Naive B cell (primary cell): Measurements from ENCODE around the gene LYPD8. TPM values are rescaled to one million over a fixed set of nuclear protein-coding genes. Genes with fewer than 3 reads are reported as not detected.

Experiments
- ATAC-seq, 2 donors: fragments of 150-1000 bp; cut with Tn5 transposase; 2 replicates each; pipeline ENCODE4 v1.10.0; 2021; ENCODE audit warnings: low read depth in 2 of 2, mild to moderate bottlenecking in 2 of 2, moderate library complexity in 2 of 2
- DNase-seq: peaks from one replicate; pipeline ENCODE4 v3.0.0; 2022
- H3K27ac Mint-ChIP-seq, 6 donors: one replicate each; pipeline ENCODE4 v1.8.0; 2020 to 2022; ENCODE audit warnings: mild to moderate bottlenecking in 6 of 6, mixed read lengths in 6 of 6, moderate library complexity in 5 of 6, inconsistent platforms in 2 of 6
- H3K27me3 Mint-ChIP-seq, 3 donors: one replicate each; pipeline ENCODE4 v1.8.0; 2021 to 2022; ENCODE audit warnings: mixed read lengths in 3 of 3, mild to moderate bottlenecking in 1 of 3
- H3K36me3 Mint-ChIP-seq, 2 donors: one replicate each; pipeline ENCODE4 v1.8.0; 2020 to 2022; ENCODE audit warnings: mixed read lengths in 2 of 2, inconsistent platforms in 1 of 2, mild to moderate bottlenecking in 1 of 2
- H3K4me1 Mint-ChIP-seq, 3 donors: one replicate each; pipeline ENCODE4 v1.8.0; 2020 to 2022; ENCODE audit warnings: mixed read lengths in 3 of 3, inconsistent platforms in 1 of 3, mild to moderate bottlenecking in 1 of 3, moderate library complexity in 1 of 3
- H3K4me3 Mint-ChIP-seq, 8 donors: one replicate each; pipeline ENCODE4 v1.8.0; 2020 to 2022; ENCODE audit warnings: mild to moderate bottlenecking in 8 of 8, mixed read lengths in 8 of 8, moderate library complexity in 8 of 8, inconsistent platforms in 2 of 8
- H3K9me3 Mint-ChIP-seq, 7 donors: one replicate each; pipeline ENCODE4 v1.8.0; 2020 to 2022; ENCODE audit warnings: mixed read lengths in 7 of 7, mild to moderate bottlenecking in 5 of 7, inconsistent platforms in 2 of 7, moderate library complexity in 1 of 7
- polyA plus RNA-seq, 6 donors: library from polyadenylated mRNA; unstranded; fragments of 300-500 nt; fragmentation: Illumina TruSeq; gene quantifications; one replicate each; pipeline ENCODE4 v1.2.3, GENCODE V29; 2021; ENCODE audit warnings: low read depth in 6 of 6

LYPD8 gene
- polyA plus RNA-seq, 6 donors from 2014 or later, result 0.39 TPM; not detected in 5

GRCh38 chr1:248788327-248788726 lies 32.8 kb upstream of the LYPD8 start:
- no peaks in the 10 kb centered on the region for H3K27me3 Mint-ChIP-seq
- peaks cover 44 to 78% (median 55%) of the 10 kb centered on the region in 3 donors for H3K4me1 Mint-ChIP-seq
- peak overlapping the region in 1 of 8 donors; percentile 16 for H3K4me3 Mint-ChIP-seq
- DNase-seq, result no peak
- no peaks in the 10 kb centered on the region for H3K36me3 Mint-ChIP-seq
- no peak for ATAC-seq
- peak overlapping the region in 3 of 6 donors; percentile 12 to 65 (median 49) for H3K27ac Mint-ChIP-seq
- H3K9me3 Mint-ChIP-seq, result peaks cover 0 to 7% (median 0%) of the 10 kb centered on the region in 7 donors

- peaks cover 43 to 78% (median 55%) of the 10 kb centered on the region in 3 donors for H3K4me1 Mint-ChIP-seq
These were observed 31.9 kb upstream of the LYPD8 start for GRCh38 chr1:248787430-248787829.

GRCh38 chr1:248786156-248786555 lies 30.6 kb upstream of the LYPD8 start:
- no peaks in the 10 kb centered on the region for H3K36me3 Mint-ChIP-seq
- peaks cover 0 to 6% (median 3%) of the 10 kb centered on the region in 7 donors for H3K9me3 Mint-ChIP-seq
- peak; percentile 52 to 63 for ATAC-seq
- H3K27ac Mint-ChIP-seq, result peak overlapping the region in 3 of 6 donors; percentile 32 to 60 (median 41)
- no peak for DNase-seq
- H3K27me3 Mint-ChIP-seq, result no peaks in the 10 kb centered on the region
- peaks cover 47 to 74% (median 56%) of the 10 kb centered on the region in 3 donors for H3K4me1 Mint-ChIP-seq
- no peak overlapping the region for H3K4me3 Mint-ChIP-seq

More at GRCh38 chr1:248787430-248787829, 31.9 kb upstream of the LYPD8 start:
- DNase-seq (no peak), ATAC-seq (no peak)
- Mint-ChIP-seq H3K27me3 (no peaks in the 10 kb centered on the region), H3K4me3 (no peak overlapping the region), H3K9me3 (peaks cover 0 to 2% (median 0%) of the 10 kb centered on the region in 7 donors), H3K36me3 (no peaks in the 10 kb centered on the region), H3K27ac (peak overlapping the region in 2 of 6 donors; percentile 51 to 80)

- Mint-ChIP-seq H3K4me1 (peaks cover 35 to 57% (median 55%) of the 10 kb centered on the region in 3 donors), H3K27ac (peak overlapping the region in 4 of 6 donors; percentile 58 to 77 (median 76)), H3K27me3 (peaks cover 0 to 3% (median 0%) of the 10 kb centered on the region in 3 donors), H3K4me3 (peak overlapping the region in 1 of 8 donors; percentile 70), H3K9me3 (peaks cover 3 to 8% (median 6%) of the 10 kb centered on the region in 7 donors), H3K36me3 (no peaks in the 10 kb centered on the region)
- no peak for DNase-seq
- ATAC-seq, result peak in 1 of 2 donors; percentile 30
These were observed 27.8 kb upstream of the LYPD8 start for GRCh38 chr1:248783367-248783766.

- Mint-ChIP-seq H3K27me3 (peaks cover 0 to 3% (median 0%) of the 10 kb centered on the region in 3 donors), H3K9me3 (peaks cover 3 to 13% (median 6%) of the 10 kb centered on the region in 7 donors), H3K27ac (peak overlapping the region in 3 of 6 donors; percentile 25 to 86 (median 77)), H3K4me1 (peaks cover 35 to 55% (median 53%) of the 10 kb centered on the region in 3 donors), H3K36me3 (peaks cover 0 to 5% of the 10 kb centered on the region in 2 donors), H3K4me3 (no peak overlapping the region)
- no peak for ATAC-seq
- no peak for DNase-seq
These were observed 27.0 kb upstream of the LYPD8 start for GRCh38 chr1:248782416-248783141.

GRCh38 chr1:248779350-248779749 lies 23.8 kb upstream of the LYPD8 start:
- peaks cover 20 to 31% (median 28%) of the 10 kb centered on the region in 3 donors for H3K4me1 Mint-ChIP-seq
- DNase-seq, result no peak
- H3K27me3 Mint-ChIP-seq, result peaks cover 0 to 9% (median 3%) of the 10 kb centered on the region in 3 donors
- peaks cover 8 to 33% (median 17%) of the 10 kb centered on the region in 7 donors for H3K9me3 Mint-ChIP-seq
- H3K27ac Mint-ChIP-seq, result peak overlapping the region in 1 of 6 donors; percentile 33
- no peak for ATAC-seq
- H3K4me3 Mint-ChIP-seq, result no peak overlapping the region
- peaks cover 14% of the 10 kb centered on the region in 2 donors for H3K36me3 Mint-ChIP-seq

GRCh38 chr1:248778906-248779305 lies 23.3 kb upstream of the LYPD8 start:
- H3K27ac Mint-ChIP-seq, result no peak overlapping the region
- peaks cover 8 to 33% (median 17%) of the 10 kb centered on the region in 7 donors for H3K9me3 Mint-ChIP-seq
- peaks cover 0 to 9% (median 3%) of the 10 kb centered on the region in 3 donors for H3K27me3 Mint-ChIP-seq
- DNase-seq, result no peak
- no peak overlapping the region for H3K4me3 Mint-ChIP-seq
- H3K36me3 Mint-ChIP-seq, result peaks cover 14% of the 10 kb centered on the region in 2 donors
- no peak for ATAC-seq
- peaks cover 20 to 28% (median 28%) of the 10 kb centered on the region in 3 donors for H3K4me1 Mint-ChIP-seq

GRCh38 chr1:248776991-248777390 lies 21.4 kb upstream of the LYPD8 start:
- peaks cover 8 to 23% (median 14%) of the 10 kb centered on the region in 3 donors for H3K4me1 Mint-ChIP-seq
- DNase-seq, result no peak
- peaks cover 14% of the 10 kb centered on the region in 2 donors for H3K36me3 Mint-ChIP-seq
- no peak overlapping the region for H3K4me3 Mint-ChIP-seq
- ATAC-seq, result no peak
- peaks cover 0 to 9% (median 3%) of the 10 kb centered on the region in 3 donors for H3K27me3 Mint-ChIP-seq
- H3K27ac Mint-ChIP-seq, result no peak overlapping the region
- H3K9me3 Mint-ChIP-seq, result peaks cover 8 to 33% (median 17%) of the 10 kb centered on the region in 7 donors

- peak overlapping the region in 1 of 6 donors; percentile 24 for H3K27ac Mint-ChIP-seq
- DNase-seq, result no peak
- peaks cover 0 to 16% (median 11%) of the 10 kb centered on the region in 3 donors for H3K4me1 Mint-ChIP-seq
- H3K27me3 Mint-ChIP-seq, result peaks cover 0 to 9% (median 3%) of the 10 kb centered on the region in 3 donors
- no peak for ATAC-seq
- peaks cover 5 to 28% (median 15%) of the 10 kb centered on the region in 7 donors for H3K9me3 Mint-ChIP-seq
- H3K36me3 Mint-ChIP-seq, result peaks cover 14% of the 10 kb centered on the region in 2 donors
- no peak overlapping the region for H3K4me3 Mint-ChIP-seq
These were observed 19.9 kb upstream of the LYPD8 start for GRCh38 chr1:248775441-248775840.

GRCh38 chr1:248759644-248760043 lies 4.1 kb upstream of the LYPD8 start:
- peaks cover 0 to 9% (median 4%) of the 10 kb centered on the region in 7 donors for H3K9me3 Mint-ChIP-seq
- ATAC-seq (no peak), DNase-seq (no peak)
- no peak overlapping the region for H3K4me3 Mint-ChIP-seq
- no peak overlapping the region for H3K27ac Mint-ChIP-seq
- peaks cover 0 to 10% of the 10 kb centered on the region in 2 donors for H3K36me3 Mint-ChIP-seq
- peaks cover 0 to 3% (median 0%) of the 10 kb centered on the region in 3 donors for H3K27me3 Mint-ChIP-seq
- no peaks in the 10 kb centered on the region for H3K4me1 Mint-ChIP-seq

GRCh38 chr1:248758352-248758751 lies 2.8 kb upstream of the LYPD8 start:
- DNase-seq (no peak), ATAC-seq (no peak)
- no peaks in the 10 kb centered on the region for H3K4me1 Mint-ChIP-seq
- peaks cover 0 to 3% (median 0%) of the 10 kb centered on the region in 3 donors for H3K27me3 Mint-ChIP-seq
- H3K27ac Mint-ChIP-seq, result no peak overlapping the region
- H3K4me3 Mint-ChIP-seq, result no peak overlapping the region
- H3K36me3 Mint-ChIP-seq, result peaks cover 0 to 8% of the 10 kb centered on the region in 2 donors
- H3K9me3 Mint-ChIP-seq, result peaks cover 0 to 9% (median 4%) of the 10 kb centered on the region in 7 donors

GRCh38 chr1:248757784-248758195 lies 2.2 kb upstream of the LYPD8 start:
- Mint-ChIP-seq H3K4me3 (no peak overlapping the region), H3K9me3 (peaks cover 0 to 9% (median 3%) of the 10 kb centered on the region in 7 donors), H3K4me1 (no peaks in the 10 kb centered on the region), H3K27ac (no peak overlapping the region), H3K27me3 (peaks cover 0 to 3% (median 0%) of the 10 kb centered on the region in 3 donors), H3K36me3 (peaks cover 0 to 3% of the 10 kb centered on the region in 2 donors)
- no peak for DNase-seq
- no peak for ATAC-seq

- ATAC-seq, result no peak
- Mint-ChIP-seq H3K27ac (peak overlapping the region in 2 of 6 donors; percentile 26 to 53), H3K4me1 (peaks cover 0 to 4% (median 0%) of the 10 kb centered on the region in 3 donors), H3K36me3 (no peaks in the 10 kb centered on the region), H3K9me3 (peaks cover 0 to 7% (median 3%) of the 10 kb centered on the region in 7 donors), H3K4me3 (no peak overlapping the region), H3K27me3 (peaks cover 0 to 3% (median 0%) of the 10 kb centered on the region in 3 donors)
- DNase-seq, result no peak
These were observed 1.1 kb upstream of the LYPD8 start for GRCh38 chr1:248756636-248757035.
